GM21737 (cell line): ENCODE data around the gene THBS2.
A peak's percentile ranks its signal among the peaks of the same experiment; 100 is the strongest.
"Not testable (repeated sequence)": the region's sequence is repeated elsewhere in the genome, so short reads cannot be mapped to it uniquely, and the experiment has no call there.

ENCODE experiments used
- ATAC-seq: cut with Tn5 transposase; IDR thresholded peaks from one replicate; pipeline ENCODE4 v1.9.1; 2021; ENCODE audit warnings: mild to moderate bottlenecking, moderate library complexity; ENCODE audit not compliant: unreplicated experiment

Gene THBS2

DNA sequence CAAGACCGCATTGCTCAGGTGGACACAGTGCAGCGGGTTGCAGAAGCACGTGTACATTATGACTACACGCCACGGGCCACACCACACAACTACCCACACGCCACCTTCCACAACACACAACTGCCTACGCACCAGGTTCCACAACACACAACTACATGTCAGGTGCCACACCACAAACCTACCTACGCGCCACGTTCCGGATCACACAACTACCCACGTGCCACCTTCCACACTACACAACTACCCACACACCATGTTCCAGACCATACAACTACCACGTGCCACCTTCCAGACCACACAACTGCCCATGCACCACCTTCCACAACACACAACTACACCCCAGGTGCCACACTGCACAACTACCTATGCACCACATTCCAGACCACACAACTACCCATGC, 20.5 kb downstream of the THBS2 start:
- ATAC-seq = no peak

DNA sequence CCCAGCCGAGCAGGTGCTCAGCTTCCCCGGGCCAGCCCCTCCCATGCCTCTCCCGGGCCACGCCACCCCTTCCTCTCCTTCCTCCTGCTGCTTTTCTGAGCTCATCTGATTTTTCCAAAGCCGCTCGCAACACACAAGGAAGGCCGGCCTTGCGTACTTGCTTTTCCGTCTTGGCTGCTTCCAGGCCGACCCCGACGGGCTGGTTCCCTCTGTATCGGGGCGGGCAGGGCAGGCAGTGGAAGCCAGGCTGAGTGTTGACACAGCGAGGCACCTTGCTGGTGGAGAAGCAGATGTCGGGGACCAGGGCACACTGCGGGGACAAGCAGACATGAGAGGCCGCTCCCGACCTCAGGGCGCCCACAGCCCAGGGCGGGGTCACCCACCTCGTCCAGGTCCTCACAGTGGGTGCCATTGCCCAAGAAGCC, 21.1 kb downstream of the THBS2 start:
- ATAC-seq = no peak

DNA sequence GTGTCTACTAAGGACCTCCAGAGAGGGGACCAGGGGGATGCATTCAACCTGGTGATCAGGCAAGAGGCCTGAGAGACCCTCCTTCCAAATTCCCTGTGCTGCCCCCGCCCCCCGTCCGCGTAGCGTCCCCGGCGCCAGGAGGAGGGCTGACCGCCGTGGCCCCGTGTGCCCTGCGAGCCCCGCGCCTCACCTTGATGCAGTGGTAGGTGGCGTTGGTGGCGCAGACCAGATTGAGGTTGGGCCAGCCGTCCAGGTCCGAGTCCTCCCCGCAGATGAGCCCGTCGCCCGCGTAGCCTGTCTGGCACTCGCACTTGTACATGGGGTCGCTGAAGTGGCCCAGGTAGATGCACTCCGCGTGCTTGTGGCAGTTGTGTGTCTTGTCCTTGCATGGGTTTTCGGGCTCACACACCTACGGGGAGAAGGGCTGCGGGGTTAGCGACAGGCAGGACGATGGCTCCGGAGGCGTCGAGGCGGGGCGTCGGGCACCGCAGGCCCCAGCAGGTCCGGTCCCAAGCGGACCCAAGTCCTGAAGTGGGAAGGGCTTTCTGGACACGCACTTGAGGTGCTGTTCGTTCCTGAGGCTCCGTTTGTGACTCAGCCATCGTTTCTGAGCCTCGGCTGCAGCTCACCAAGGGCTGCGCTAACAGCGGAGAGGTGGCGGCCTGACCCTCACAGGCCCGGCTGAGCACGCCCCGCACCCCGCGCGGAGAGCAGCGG, 21.7 kb downstream of the THBS2 start:
- no peak for ATAC-seq

DNA sequence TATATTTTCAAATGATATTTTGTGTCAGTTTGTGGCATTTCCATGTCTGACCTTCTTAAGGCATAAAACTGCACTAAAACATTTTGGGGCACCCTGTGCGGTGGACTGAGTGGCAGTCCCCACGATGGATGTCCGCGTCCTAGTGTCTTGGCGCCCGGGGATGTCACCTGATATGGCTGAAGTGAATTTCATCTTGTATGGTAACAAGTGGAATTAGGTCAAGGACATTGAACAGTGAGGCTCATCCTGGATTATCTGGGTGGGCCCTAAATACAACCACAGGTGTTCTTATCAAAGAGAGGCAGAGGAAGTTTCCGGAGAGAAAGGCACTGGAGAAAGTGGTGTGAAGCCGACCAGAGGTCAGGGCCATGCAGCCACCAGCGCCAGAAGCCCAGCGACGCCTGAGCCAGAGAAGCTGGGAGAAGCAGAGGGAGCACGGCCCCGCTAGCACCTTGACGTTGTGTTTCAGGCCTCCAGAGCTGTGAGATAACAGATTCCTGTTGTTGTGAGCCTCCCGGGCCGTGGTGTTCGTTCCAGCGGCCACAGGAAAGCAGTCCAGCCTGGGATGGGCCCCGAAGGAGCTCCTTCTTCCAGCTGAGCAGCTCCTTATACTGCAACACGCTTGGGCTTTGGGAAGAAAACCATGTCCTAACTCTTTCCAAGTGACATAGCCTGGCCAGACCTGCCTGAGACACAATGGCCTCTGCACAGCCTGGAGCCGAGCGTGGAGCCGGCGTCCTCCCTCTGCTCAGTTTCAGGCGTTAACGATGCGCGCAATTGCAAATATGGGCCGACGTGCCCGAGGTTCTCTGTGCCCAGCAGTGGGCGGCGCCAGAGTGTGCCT, 22.5 kb downstream of the THBS2 start:
- no peak for ATAC-seq

DNA sequence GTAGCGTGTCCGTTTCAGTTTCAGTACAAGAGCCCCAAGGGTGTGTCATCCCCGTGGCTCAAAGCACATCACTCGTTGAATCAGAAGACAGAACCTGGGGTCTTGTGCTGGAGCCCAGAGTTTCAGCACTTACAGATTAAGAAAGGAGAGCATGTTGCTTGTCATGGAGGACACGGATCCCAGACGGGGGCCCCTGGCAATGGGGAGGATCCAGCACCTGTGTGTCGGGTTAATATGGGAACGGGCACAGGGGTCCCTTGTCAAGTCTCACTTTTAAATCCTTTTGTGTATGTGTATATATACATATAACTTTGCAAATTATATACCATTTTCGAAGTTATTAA, 23.4 kb downstream of the THBS2 start:
- no peak for ATAC-seq

DNA sequence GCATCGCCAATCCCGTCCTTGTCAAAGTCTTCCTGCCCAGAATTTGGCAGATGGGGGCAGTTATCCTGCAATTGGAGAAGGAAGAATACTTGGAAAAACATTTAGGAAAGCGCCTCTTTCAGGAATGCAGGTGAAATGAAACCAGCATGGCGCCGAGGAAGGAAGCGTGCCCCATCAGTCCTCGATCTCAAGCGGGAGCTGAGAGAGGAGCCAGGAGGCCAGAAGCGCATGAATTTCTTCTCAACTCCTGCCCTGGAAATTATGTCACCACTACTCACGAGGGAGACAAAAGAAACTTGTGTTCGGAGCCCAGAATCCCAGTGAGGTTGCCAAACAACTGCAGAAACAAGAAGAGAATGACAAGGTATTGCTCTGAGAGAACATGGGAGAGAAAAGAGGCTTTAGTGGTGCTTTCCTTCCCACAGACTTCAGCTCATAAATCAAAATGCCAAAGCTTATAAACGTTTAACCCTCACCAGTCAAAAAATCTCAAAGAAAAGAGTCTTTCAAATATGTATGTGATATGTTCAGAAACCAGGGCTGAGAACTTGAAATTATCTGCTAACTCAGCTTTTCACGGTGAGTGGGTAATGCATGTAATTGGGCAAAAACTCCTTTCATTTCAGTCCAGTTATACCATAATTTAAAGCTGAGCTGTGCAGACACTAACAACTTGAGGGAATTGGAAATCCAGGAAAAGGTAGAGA, 23.9 kb downstream of the THBS2 start:
- no peak for ATAC-seq

DNA sequence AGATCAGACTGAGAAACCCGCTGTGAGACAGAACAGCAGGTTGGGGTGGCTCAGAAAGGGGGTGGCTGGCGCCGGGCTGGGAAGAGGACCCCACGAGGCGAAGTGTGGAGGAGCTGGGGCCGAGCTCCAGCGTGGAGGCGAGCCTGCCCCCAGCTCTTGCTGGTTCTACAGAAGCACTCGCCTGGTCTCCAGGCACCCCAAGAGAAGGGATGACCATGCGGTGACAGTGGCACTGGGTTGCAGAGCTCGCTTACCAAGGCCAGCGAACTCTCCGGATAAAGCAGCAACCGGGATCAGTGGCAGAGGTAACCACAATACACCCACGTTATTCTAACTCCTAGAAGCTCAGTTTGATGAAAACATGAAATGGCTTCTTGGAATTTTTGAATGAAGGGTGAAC, 26.5 kb downstream of the THBS2 start:
- no peak for ATAC-seq

DNA sequence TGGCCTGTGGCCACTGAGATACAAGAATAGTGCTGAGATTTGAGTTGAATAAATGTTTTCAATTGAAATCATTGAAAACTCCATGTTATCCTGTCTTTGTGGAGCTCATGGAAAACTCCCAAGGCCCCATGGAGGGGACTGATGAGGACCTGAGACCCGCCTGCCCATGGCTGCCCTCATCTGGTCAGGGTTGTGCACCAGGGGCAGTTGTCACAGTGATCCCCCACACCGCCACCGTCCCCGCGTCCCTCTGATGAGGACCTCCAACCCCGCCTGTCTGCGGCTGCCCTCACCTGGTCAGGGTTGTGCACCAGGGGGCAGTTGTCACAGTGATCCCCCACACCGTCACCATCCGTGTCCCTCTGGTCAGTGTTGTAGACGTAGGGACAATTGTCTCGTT, 27.8 kb downstream of the THBS2 start:
- no peak for ATAC-seq

DNA sequence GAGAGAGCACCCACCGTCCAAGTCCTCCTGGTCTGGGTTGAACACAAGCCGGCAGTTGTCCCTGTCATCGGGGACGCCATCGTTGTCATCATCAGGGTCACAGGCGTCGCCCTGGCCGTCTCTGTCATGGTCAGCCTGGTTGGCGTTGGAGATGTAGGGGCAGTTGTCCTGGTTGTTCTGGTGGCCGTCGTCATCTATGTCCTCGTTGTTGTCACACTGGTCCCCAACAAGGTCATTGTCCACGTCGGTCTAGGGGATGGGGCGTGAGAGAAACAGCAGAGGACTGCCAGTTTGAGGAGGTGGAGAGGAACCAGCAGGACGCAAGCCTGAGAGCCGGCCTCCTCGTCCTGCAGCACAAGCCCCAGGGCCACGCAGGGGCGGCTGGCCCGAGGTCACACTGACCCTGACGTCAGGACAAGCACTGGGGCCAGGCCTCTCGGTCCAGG, 28.5 kb downstream of the THBS2 start:
- no peak for ATAC-seq

DNA sequence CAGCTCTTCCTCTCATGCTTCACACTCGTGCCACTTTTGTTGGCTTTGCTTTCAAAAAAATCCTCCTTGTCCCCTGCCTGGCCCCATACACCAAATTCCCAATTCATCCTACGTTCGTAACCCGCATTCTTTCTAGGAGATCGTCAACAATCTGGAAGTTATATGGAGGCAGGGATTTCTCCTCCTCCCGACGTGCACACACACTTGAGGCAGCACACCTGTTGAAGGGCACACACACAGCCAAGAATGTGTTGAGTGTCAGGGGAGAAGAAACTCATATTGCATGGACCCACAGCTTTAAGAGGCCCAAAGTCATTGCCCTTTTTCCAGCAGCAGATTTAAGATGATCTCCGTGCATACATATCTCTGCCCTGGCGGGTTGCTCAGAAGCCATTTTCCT, 28.9 kb downstream of the THBS2 start:
- no peak for ATAC-seq

DNA sequence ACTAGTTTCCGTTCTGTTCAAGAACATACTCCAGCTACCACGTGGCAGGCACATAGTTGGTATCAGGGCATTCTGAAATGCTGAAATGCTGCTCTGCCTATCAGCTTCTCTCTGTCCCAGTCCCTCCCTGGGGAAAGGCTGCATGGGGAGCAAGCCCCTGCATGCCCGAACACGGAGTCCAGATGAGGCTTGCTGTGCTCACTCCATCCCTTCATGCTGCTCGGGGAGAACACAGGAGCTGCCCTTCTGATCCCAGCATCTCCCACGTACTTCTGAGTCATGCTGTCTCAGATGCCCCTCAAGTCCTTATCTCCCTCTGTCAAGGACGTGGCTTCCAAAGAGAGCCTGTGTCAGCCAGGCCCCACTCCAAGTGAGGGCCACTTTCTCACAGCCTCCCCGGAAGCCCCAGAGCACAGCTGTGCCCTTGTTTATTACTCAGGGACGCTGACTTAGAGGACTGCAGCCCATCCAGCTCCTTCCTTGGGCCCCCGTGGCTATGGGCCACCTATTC, 29.4 kb downstream of the THBS2 start:
- no peak for ATAC-seq

DNA sequence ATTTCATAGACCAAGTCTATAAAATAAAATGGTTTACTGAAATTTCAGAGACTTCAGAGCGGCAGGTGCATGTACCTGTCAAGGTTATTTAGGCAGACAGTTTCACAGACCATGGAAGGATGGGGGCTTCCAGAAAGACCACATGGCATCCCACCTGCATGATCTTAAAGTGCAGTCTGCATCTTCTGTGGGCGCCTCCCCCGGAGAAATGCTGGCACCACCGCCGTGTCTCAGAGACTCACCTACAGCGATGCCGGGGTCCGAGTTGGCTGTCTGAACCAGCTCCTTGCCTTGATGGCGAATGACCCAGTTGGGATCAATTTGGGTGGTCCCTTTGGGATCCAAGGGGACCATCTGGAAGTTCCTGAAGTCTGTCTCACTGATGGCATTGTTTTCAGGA, 30.6 kb downstream of the THBS2 start:
- ATAC-seq = no peak

DNA sequence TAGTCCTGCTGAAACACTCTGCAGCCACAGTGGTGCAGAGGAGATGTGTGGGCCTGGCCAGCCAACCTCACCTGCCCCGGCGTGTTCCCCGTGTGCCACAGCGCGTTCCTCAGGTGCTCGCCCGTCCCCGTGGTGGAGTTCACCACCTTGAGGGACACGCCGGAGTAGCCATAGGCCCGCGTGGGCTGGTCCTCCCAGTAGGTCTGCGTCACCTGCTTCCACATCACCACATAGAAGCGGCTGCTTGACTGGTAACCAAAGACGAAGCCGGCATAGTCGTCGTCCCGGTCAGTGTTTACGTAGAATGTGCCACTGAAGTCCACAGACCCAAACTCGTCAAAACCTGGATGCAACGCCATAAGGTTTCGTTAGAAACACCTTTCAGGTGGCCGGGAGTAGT, 31.5 kb downstream of the THBS2 start:
- no peak for ATAC-seq

DNA sequence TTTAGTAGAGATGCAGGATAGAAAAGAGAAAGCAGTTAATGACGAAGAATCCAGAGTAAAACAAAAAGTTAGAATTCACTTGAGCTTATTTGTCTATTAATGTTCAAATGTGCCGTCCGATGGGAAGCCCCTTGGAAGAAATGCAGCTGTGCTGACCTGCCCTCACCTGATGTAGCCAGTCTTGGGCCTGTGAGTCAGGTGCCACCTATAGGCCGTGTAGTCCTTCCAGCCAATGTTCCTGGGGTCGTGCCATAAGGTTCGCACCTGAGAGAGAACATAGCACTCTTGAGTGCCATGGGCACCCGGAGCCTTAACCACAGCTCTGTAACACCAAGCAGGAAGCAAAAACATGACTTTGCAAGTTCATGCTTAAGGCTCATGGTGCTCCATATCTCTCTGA, 32.4 kb downstream of the THBS2 start:
- no peak for ATAC-seq

DNA sequence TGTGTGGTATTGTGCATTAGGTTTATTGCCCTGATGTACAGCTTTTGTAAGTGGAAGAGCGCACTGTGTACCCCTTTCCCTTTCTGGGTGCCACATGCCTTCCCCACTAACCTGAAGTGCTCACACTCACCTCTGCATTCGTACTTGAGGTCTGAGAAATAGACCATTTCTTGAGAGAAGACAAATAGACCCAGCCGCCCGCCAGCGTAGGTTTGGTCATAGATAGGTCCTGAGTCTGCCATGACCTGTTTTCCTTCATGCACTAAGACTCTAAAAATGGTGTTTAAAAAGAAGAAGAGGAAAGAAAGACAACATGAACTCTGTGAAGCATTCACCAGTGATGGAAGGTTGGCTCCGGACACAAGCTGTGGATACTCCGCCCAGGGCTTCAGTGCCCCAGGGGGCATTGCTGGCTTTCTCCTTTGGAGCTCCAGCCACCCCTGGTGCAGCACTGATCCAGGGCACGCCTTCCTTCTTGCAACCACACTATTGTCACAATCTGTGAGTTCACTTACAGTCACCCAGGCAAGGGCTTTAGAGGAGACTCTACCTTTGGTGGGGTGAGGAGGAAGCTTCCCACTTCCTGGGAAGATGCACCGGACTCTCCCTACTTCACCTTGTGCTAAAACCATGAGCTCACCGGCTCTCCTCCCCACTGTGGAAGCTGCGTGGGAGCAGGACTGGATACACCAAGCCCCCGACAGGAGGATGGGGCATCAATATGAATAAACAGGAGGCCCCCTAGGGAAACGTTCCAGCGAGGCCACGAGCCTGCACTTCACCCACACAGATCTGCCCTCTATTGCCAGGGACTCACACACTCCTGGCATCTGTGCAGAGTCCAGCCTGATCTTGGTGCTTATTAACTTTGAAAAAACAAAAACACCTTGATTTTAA, 33.3 kb downstream of the THBS2 start:
- ATAC-seq = no peak

DNA sequence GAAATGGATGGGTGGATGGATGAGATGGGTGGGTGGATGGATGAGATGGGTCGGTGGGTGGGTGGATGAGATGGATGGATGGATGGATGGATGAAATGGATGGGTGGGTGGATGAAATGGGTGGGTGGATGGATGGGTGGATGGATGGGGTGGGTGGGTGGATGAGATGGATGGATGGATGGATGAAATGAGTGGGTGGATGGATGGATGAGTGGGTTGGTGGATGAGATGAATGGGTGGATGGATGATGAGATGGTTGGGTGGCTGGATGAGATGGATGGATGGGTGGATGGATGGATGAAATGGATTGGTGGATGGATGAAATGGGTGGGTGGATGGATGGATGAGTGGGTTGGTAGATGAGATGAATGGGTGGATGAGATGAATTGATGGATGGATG, 35.7 kb downstream of the THBS2 start:
- no peak for ATAC-seq

DNA sequence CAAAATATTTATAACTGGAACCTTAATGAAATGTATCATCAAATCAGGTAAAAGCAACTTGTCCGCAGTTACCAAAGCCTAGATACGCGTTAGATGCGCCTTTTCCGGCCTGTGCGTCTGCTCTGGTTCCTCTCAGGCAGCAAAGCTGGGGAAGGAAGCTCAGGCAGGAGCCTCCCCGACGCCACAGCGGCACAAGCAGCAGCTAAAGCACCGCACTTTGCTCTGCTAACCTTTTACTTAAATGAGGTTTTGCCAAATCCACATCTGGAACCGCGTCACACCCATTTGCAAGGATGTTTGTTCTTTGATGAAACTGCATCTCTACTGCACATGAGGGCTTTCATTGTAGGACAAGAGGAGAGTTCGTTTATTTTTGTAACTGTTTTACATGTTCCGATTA, 36.8 kb downstream of the THBS2 start:
- ATAC-seq = no peak

DNA sequence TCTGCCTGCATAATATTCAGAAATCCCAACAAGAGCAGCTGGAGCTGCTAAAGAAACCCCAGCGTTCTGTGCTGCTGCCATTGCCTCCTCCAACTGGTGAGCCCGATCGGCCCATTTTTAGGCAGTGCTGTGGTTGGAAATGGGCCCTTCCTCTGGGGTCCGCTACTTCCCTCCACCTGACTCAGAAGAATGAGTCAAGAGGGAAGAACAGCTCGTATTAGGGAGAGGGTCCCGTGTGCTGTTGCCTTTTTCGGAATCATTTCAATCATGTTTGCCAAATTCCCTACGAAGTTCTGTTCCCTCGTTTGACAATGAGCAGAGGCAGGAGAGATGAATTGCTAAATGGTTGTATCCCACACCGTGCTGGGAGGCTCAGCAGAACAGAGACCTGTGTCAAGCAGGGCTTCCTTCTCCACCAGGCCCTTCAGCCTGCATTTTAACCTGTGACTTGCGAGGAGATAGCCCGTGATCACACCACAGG, 38.4 kb downstream of the THBS2 start:
- ATAC-seq = no peak

DNA sequence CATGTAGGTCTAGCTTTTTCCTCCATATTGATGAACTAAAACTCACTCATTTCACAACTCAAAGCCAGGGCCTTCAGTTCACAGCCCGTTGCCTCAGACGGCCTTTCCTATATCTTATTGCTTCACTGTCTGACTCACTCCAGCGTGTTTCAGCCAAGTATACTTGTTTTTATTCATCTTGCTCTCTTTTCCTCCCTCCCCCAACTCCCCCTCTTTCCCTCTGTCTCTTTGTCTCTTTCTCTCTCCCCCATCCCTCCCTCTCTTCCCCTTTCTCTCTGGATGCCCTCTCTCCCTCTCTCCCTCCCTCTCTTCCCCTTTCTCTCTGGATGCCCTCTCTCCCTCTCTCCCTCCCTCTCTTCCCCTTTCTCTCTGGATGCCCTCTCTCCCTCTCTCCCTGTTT, 38.9 kb downstream of the THBS2 start:
- not testable (repeated sequence) for ATAC-seq

DNA sequence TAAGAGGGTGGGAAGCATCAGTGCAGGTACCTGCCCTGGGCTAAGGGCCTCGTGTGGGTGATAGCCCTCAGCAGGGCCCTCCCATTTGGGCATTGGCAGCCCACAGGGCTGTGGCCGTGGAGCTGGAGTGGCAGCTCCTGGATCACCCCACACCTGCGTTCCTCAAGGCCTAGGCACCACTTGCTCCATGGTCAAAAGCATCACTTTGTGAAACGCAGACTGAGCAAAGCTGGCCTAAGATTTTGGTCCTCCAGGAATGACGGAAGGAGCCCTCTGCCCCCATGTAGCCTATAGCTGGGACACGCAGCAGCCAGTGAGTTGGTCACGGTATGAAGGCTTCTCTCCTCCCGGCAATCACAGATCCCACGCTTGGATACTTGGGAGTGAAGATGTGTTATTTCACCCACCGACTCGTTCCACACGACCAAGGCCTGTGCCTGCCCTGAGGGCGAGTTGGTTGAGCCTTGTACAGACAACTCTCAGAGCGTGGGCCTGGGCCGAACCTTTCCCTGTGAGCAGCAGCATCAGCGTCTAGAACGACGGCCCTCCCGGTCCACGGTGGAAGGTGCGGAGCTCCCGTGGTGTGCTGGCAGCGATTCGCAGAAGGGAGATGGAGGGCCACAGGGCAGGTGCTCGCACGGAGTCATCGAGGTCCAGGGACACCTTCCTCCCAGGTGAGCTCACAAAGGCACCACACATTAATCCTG, 39.7 kb downstream of the THBS2 start:
- ATAC-seq = peak; percentile 3
